H1 (cell line): Measurements from ENCODE around the gene MAGI2. TPM values are rescaled to one million over a fixed set of nuclear protein-coding genes. Genes with fewer than 3 reads are reported as not detected.

Source experiments
- CTCF ChIA-PET: fragments of 300-600 bp; sonication (Branson Sonifier 250); formaldehyde crosslinking; loops from one replicate; lab custom pipeline; 2021; ENCODE audit not compliant: partially characterized antibody; lab: Charles Lee
- POLR2A ChIA-PET: fragments of 300-600 bp; sonication (Branson Sonifier 250); formaldehyde crosslinking; loops from one replicate; lab custom pipeline; 2021; ENCODE audit warnings: inconsistent platforms; ENCODE audit not compliant: partially characterized antibody; lab: Charles Lee
- DNase-seq, 2 experiments: peaks; one replicate each; pipeline versions ENCODE4 v3.0.0 to v3.0.0-alpha.2; 2010 to 2022; ENCODE audit warnings: low spot score in 2 of 2, low read depth in 1 of 2, mixed read lengths in 1 of 2
- FAIRE-seq: peaks from 2 replicates; lab custom pipeline; 2011; peaks lifted over from hg19 to GRCh38; lab: Jason Lieb, UNC
- H2AFZ ChIP-seq: 2 replicates; pipeline ENCODE4 v1.8.1; 2012; ENCODE audit warnings: low read length, inconsistent platforms
- H2AK5ac ChIP-seq: 2 replicates; pipeline ENCODE4 v1.6.1; 2013; ENCODE audit warnings: low read depth, low read length
- H2BK120ac ChIP-seq: replicated peaks from 2 replicates; pipeline ENCODE3; 2013; ENCODE audit warnings: low read depth, low read length, inconsistent platforms
- H2BK12ac ChIP-seq: 2 replicates; pipeline ENCODE4 v1.6.1; 2013; ENCODE audit warnings: low read depth, low read length
- H2BK15ac ChIP-seq: 2 replicates; pipeline ENCODE4 v1.6.1; 2013; ENCODE audit warnings: low read length
- H2BK20ac ChIP-seq: 2 replicates; pipeline ENCODE4 v1.6.1; 2013; ENCODE audit warnings: low read length
- H2BK5ac ChIP-seq: 2 replicates; pipeline ENCODE4 v1.6.1; 2013; ENCODE audit warnings: low read depth, low read length
- H3K14ac ChIP-seq: 2 replicates; pipeline ENCODE4 v1.6.1; 2013; ENCODE audit warnings: inconsistent platforms; ENCODE audit not compliant: insufficient read length
- H3K18ac ChIP-seq: 2 replicates; pipeline ENCODE4 v1.6.1; 2013; ENCODE audit warnings: low read length; ENCODE audit errors: extremely low read depth
- H3K23ac ChIP-seq: 2 replicates; pipeline ENCODE4 v1.6.1; 2013; ENCODE audit warnings: inconsistent platforms; ENCODE audit not compliant: insufficient read length
- H3K23me2 ChIP-seq: 2 replicates; pipeline ENCODE4 v1.6.1; 2013; ENCODE audit warnings: low read depth, low read length
- H3K27ac ChIP-seq: 2 replicates; pipeline ENCODE4 v1.6.1; 2011; ENCODE audit warnings: low read depth, low read length, inconsistent platforms
- H3K27me3 ChIP-seq, 4 experiments: replicated peaks in 1 of 4; 1 replicate in 1 of 4; 2 replicates in 3 of 4; pipeline versions ENCODE4 v1.6.1 to v1.8.1; 2011 to 2013; ENCODE audit warnings: low read length in 3 of 4, mild to moderate bottlenecking in 3 of 4, inconsistent platforms in 2 of 4, mixed read lengths in 2 of 4, moderate library complexity in 1 of 4; ENCODE audit not compliant: control insufficient read depth in 3 of 4, insufficient read depth in 3 of 4; ENCODE audit errors: extremely low read depth in 1 of 4
- H3K36me3 ChIP-seq, 4 experiments: 2 replicates each; pipeline versions ENCODE4 v1.6.1 to v1.8.1; 2011 to 2013; ENCODE audit warnings: mild to moderate bottlenecking in 4 of 4, low read length in 3 of 4, moderate library complexity in 2 of 4, control low read depth in 1 of 4, inconsistent platforms in 1 of 4; ENCODE audit not compliant: insufficient read depth in 4 of 4, control insufficient read depth in 2 of 4
- H3K4ac ChIP-seq: replicated peaks from 2 replicates; pipeline ENCODE3; 2013; ENCODE audit warnings: low read length, low read depth, mixed read lengths, inconsistent platforms; ENCODE audit not compliant: insufficient read length
- H3K4me1 ChIP-seq, 4 experiments: replicated peaks in 1 of 4; 1 replicate in 1 of 4; 2 replicates in 3 of 4; pipeline versions ENCODE4 v1.6.1 to v1.8.1; 2011 to 2013; ENCODE audit warnings: low read length in 3 of 4, inconsistent platforms in 2 of 4, mixed read lengths in 1 of 4; ENCODE audit not compliant: insufficient read depth in 4 of 4, control insufficient read depth in 3 of 4
- H3K4me2 ChIP-seq, 2 experiments: 2 replicates each; pipeline versions ENCODE4 v1.6.1 to v1.8.1; 2011 to 2013; ENCODE audit warnings: low read depth in 2 of 2, low read length in 2 of 2, control low read depth in 1 of 2, inconsistent platforms in 1 of 2, mild to moderate bottlenecking in 1 of 2; ENCODE audit not compliant: insufficient read depth in 1 of 2
- H3K4me3 ChIP-seq, 4 experiments: fragments of 200-600, 300-600 bp in 1 of 4; sonication (generic), shearing (Covaris generic), sonication (Bioruptor Twin) in 1 of 4; 2 replicates each; pipeline versions ENCODE4 v1.5.1 to v1.8.1; 2011 to 2016; ENCODE audit warnings: low read length in 4 of 4, low read depth in 3 of 4, control low read depth in 2 of 4, inconsistent platforms in 2 of 4, mild to moderate bottlenecking in 2 of 4, mixed read lengths in 1 of 4, moderate library complexity in 1 of 4; ENCODE audit not compliant: insufficient read depth in 2 of 4; ENCODE audit errors: extremely low read depth in 1 of 4
- H3K56ac ChIP-seq: replicated peaks from 2 replicates; pipeline ENCODE3; 2013; ENCODE audit warnings: low read depth, mild to moderate bottlenecking, mixed read lengths, low read length, inconsistent platforms; ENCODE audit not compliant: insufficient read length
- H3K79me1 ChIP-seq: 2 replicates; pipeline ENCODE4 v1.6.1; 2013; ENCODE audit warnings: low read depth, low read length, control low read depth
- H3K79me2 ChIP-seq, 2 experiments: 2 replicates each; pipeline versions ENCODE4 v1.6.1 to v1.8.1; 2012 to 2013; ENCODE audit warnings: low read length in 2 of 2, mild to moderate bottlenecking in 2 of 2, inconsistent platforms in 1 of 2; ENCODE audit not compliant: insufficient read depth in 2 of 2, control insufficient read depth in 1 of 2
- H3K9ac ChIP-seq, 4 experiments: replicated peaks in 1 of 4; 1 replicate in 1 of 4; 2 replicates in 3 of 4; pipeline versions ENCODE4 v1.6.1 to v1.8.1; 2011 to 2013; ENCODE audit warnings: low read depth in 3 of 4, low read length in 3 of 4, control low read depth in 2 of 4, mild to moderate bottlenecking in 2 of 4, moderate library complexity in 2 of 4, inconsistent platforms in 1 of 4; ENCODE audit errors: extremely low read depth in 1 of 4
- H3K9me3 ChIP-seq, 2 experiments: 2 replicates each; pipeline versions ENCODE4 v1.6.1 to v1.8.1; 2012 to 2013; ENCODE audit warnings: mild to moderate bottlenecking in 2 of 2, moderate library complexity in 2 of 2, control low read depth in 1 of 2, inconsistent platforms in 1 of 2, low read depth in 1 of 2, low read length in 1 of 2, mixed read lengths in 1 of 2; ENCODE audit not compliant: insufficient read depth in 2 of 2
- H4K20me1 ChIP-seq, 2 experiments: replicated peaks in 1 of 2; 2 replicates each; pipeline versions ENCODE3 to v1.8.1; 2011 to 2013; ENCODE audit warnings: inconsistent platforms in 2 of 2, low read length in 2 of 2, mild to moderate bottlenecking in 1 of 2; ENCODE audit not compliant: insufficient read depth in 2 of 2, control insufficient read depth in 1 of 2
- H4K5ac ChIP-seq: 2 replicates; pipeline ENCODE4 v1.6.1; 2013; ENCODE audit warnings: low read length, low read depth, mixed read lengths, inconsistent platforms; ENCODE audit not compliant: insufficient read length
- H4K8ac ChIP-seq: 2 replicates; pipeline ENCODE4 v1.8.0; 2013; ENCODE audit warnings: mild to moderate bottlenecking, moderate library complexity, low read length, inconsistent platforms; ENCODE audit not compliant: insufficient read depth; ENCODE audit errors: extremely low read depth
- H4K91ac ChIP-seq: replicated peaks from 2 replicates; pipeline ENCODE3; 2013; ENCODE audit warnings: low read length, mixed read lengths, inconsistent platforms; ENCODE audit not compliant: insufficient read length
- RBBP5 ChIP-seq: IDR thresholded peaks from 2 replicates; pipeline ENCODE4 v1.7.1; 2012; ENCODE audit warnings: low read depth, mild to moderate bottlenecking, inconsistent platforms, low read length, moderate library complexity, borderline replicate concordance
- RNF2 ChIP-seq: fragments of 200-900, 300-1000 bp; sonication (generic); IDR thresholded peaks from 2 replicates; pipeline ENCODE4 v1.7.1; 2016; ENCODE audit warnings: borderline replicate concordance, low read depth, mild to moderate bottlenecking, antibody characterized with exemption, low read length; ENCODE audit not compliant: poor library complexity, severe bottlenecking; ENCODE audit errors: missing control alignments
- TCF12 ChIP-seq: IDR thresholded peaks from 2 replicates; pipeline ENCODE4 v1.6.1; 2011; ENCODE audit warnings: low read depth, mild to moderate bottlenecking, low read length
- YY1 ChIP-seq: IDR thresholded peaks from 2 replicates; pipeline ENCODE4 v1.6.1; 2011; ENCODE audit warnings: low read depth, mild to moderate bottlenecking, low read length
- ZNF274 ChIP-seq: IDR thresholded peaks from 2 replicates; pipeline ENCODE4 v1.7.0; 2012; ENCODE audit warnings: low read length, borderline replicate concordance; ENCODE audit errors: extremely low read depth
- polyA plus RNA-seq, 7 experiments: library from polyadenylated mRNA; depleted of rRNA in 3 of 7; stranded (reverse) in 5 of 7; unstranded in 2 of 7; fragments of >200 nt in 5 of 7; fragments of 200-250 nt in 2 of 7; gene quantifications; 1 replicate in 5 of 7; 2 replicates in 1 of 7; 4 replicates in 1 of 7; pipeline versions ENCODE4 v1.2.1 to v1.2.3, GENCODE V29; 2011 to 2013; ENCODE audit warnings: missing spikeins in 2 of 7, mixed read lengths in 2 of 7
- total RNA-seq: library from RNA; stranded (reverse); fragmentation: NEBNext Ultra II Directional; extraction: Animal tissue kit (Norgen Biotek cat#: 25700); gene quantifications from 2 replicates; pipeline ENCODE4 v1.2.1, GENCODE V29; 2021

MAGI2 gene
- total and polyA plus RNA-seq, 2 of the 8 experiments (the other 6 are each of a cell fraction or from before 2014, with no cell fraction given), result 6.0 to 27.3 TPM

- DNase-seq (no peak), FAIRE-seq (no peak)
- Histone ChIP-seq H4K5ac (no peak overlapping the region), H3K23ac (no peak overlapping the region), H2AFZ (no peak overlapping the region), H2BK15ac (no peak overlapping the region), H2BK5ac (no peak overlapping the region), H2AK5ac (no peak overlapping the region), H3K27ac (no peak overlapping the region), H2BK120ac (no peak overlapping the region), H3K79me1 (no peaks in the 10 kb centered on the region), H3K14ac (no peak overlapping the region), H3K4ac (no peak overlapping the region), H3K4me3 (no peak overlapping the region), H4K20me1 (no peaks in the 10 kb centered on the region), H3K4me2 (no peak overlapping the region), H4K91ac (no peak overlapping the region), H3K27me3 (no peaks in the 10 kb centered on the region), H3K18ac (no peak overlapping the region), H3K56ac (no peak overlapping the region), H3K4me1 (peaks cover 3 to 18% (median 7%) of the 10 kb centered on the region in 4 experiments; a peak in 6 of 7 replicates), H3K23me2 (no peaks in the 10 kb centered on the region), H3K9ac (no peak overlapping the region), H2BK12ac (no peak overlapping the region), H3K36me3 (no peaks in the 10 kb centered on the region), H2BK20ac (no peak overlapping the region), H3K9me3 (no peaks in the 10 kb centered on the region; a peak in 1 of 4 replicates), H3K79me2 (no peaks in the 10 kb centered on the region), H4K8ac (no peak overlapping the region)
- TF ChIP-seq RNF2, result no peak
- no peak for TF ChIP-seq TCF12
- no peak for TF ChIP-seq YY1
- TF ChIP-seq ZNF274, result no peak
- no peak for TF ChIP-seq RBBP5
- ChIA-PET CTCF (no interaction called here), POLR2A (no interaction called here)
These were observed 1337.6 kb downstream of the MAGI2 start for GRCh38 chr7:78115876-78116275.
